Fibroblast of villous mesenchyme (primary cell): Measurements from ENCODE around the gene CELF5. TPM values are rescaled to one million over a fixed set of nuclear protein-coding genes. Genes with fewer than 3 reads are reported as not detected.
"Not testable (repeated sequence)": the region's sequence is repeated elsewhere in the genome, so short reads cannot be mapped to it uniquely, and the experiment has no call there.

ENCODE experiments used
- DNase-seq: peaks from one replicate; pipeline ENCODE4 v3.0.0-alpha.2; 2010; ENCODE audit warnings: low read depth
- H3K4me3 ChIP-seq: 2 replicates; pipeline ENCODE4 v1.5.1; 2011; ENCODE audit warnings: low read depth, mild to moderate bottlenecking, low read length
- total RNA-seq: library from RNA; depleted of rRNA; stranded (reverse); fragments of >200 nt; gene quantifications from 2 replicates; pipeline ENCODE4 v1.2.3, GENCODE V29; 2012
- TF ChIP-seq, protein P1 (sequence below): IDR thresholded peaks from 2 replicates; pipeline ENCODE4 v1.5.1; 2012; ENCODE audit warnings: low read depth, mild to moderate bottlenecking, low read length; ENCODE audit not compliant: insufficient read depth

The CELF5 gene
- total RNA-seq, 1 donor = under 0.01 TPM

DNA sequence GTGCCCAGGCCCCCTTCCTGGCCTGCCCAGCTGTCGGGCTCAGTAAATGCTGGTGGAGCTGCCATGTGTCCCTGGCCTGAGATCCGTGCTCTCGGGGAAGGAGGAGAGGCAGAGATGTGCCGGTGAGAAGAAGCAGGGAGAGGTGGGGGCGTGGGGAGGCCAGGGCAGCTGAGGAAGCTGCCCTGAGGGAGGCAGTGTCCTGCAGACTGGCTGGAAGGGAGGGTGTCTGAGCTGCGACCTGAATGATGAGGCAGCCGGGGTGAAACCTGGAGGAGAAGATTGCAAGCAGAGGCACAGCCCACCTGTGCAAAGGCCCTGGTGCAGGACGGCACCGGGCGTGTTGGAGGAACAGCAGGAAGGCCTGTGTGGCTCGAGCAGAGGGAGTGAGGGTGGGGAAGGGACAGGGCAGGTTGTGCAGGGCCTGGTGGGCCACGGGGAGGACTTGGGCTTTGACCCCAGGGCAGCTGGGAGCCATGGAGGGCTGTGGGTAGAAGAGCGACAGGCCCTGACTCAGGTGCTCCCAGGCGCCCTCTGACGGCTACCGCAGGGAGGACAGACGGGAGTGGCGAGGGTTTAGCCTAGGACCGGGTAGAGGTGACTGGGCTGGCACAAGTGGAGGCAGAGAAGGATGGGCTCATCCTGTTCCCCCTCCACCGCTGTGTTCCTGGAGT lies 14.0 kb upstream of the CELF5 start:
- H3K4me3 ChIP-seq = no peak overlapping the region
- peak; percentile 13 for DNase-seq
- TF ChIP-seq, protein P1, sequence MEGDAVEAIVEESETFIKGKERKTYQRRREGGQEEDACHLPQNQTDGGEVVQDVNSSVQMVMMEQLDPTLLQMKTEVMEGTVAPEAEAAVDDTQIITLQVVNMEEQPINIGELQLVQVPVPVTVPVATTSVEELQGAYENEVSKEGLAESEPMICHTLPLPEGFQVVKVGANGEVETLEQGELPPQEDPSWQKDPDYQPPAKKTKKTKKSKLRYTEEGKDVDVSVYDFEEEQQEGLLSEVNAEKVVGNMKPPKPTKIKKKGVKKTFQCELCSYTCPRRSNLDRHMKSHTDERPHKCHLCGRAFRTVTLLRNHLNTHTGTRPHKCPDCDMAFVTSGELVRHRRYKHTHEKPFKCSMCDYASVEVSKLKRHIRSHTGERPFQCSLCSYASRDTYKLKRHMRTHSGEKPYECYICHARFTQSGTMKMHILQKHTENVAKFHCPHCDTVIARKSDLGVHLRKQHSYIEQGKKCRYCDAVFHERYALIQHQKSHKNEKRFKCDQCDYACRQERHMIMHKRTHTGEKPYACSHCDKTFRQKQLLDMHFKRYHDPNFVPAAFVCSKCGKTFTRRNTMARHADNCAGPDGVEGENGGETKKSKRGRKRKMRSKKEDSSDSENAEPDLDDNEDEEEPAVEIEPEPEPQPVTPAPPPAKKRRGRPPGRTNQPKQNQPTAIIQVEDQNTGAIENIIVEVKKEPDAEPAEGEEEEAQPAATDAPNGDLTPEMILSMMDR = peak; percentile 68

DNA sequence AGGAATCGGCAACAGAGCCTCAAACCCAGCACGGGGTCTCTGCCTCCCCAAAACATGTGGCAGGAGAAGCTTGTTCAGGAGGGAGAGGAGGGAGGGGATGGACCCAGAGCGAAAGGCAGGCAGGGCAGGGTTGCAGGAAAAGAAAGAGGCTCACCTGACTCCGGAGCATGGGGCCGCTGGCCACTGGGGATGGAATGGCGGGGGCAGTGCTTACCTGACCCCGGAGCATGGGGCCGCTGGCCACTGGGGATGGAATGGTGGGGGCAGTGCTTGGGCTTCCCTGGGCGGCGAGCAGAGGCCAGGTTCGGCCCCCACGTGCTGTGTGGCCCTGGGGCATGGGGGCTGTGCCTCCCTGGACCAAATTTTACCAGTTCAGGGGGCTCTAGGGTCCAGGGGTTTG lies 13.3 kb upstream of the CELF5 start:
- H3K4me3 ChIP-seq = no peak overlapping the region
- DNase-seq = no peak
- TF ChIP-seq, protein P1 = no peak

DNA sequence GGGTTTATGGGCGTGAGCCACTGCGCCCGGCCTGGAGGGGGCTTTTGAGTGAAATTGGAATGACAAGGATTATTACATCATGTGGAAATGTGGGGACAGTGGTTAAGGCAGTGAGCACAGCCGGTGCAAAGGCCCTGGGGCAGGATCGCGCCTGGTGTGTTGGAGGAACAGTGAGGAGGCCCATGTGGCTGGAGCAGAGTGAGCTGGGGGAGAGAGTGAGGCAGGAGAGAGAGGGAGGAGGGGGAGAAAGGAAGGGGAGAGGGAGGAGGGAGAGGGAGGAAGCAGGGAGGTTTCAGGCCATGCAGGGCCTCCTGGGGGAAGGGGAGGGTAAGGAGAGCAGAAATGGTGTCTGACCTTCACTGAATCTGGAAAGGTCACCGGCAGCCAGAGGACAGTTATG lies 11.3 kb upstream of the CELF5 start:
- H3K4me3 ChIP-seq = no peak overlapping the region
- DNase-seq = no peak
- TF ChIP-seq, protein P1 = no peak

DNA sequence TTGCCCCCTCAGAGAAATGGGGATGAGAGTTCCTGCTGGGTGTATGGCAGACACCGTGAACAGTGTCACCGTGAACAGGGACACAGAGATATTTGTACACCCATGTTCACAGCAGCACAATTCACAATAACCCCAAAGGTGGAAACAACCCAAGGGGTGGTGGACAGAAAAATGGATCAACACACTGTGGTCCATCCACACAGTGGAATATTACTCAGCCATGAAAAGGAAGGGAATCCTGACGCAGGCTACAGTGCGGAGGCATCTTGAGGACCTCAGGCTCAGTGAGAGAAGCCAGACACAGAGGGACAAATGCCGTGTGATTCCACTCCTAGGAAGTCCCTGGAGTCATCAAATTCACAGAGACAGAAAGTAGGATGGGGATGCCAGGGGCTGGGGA lies 7.6 kb upstream of the CELF5 start:
- H3K4me3 ChIP-seq = no peak overlapping the region
- DNase-seq = no peak
- TF ChIP-seq, protein P1 = no peak

DNA sequence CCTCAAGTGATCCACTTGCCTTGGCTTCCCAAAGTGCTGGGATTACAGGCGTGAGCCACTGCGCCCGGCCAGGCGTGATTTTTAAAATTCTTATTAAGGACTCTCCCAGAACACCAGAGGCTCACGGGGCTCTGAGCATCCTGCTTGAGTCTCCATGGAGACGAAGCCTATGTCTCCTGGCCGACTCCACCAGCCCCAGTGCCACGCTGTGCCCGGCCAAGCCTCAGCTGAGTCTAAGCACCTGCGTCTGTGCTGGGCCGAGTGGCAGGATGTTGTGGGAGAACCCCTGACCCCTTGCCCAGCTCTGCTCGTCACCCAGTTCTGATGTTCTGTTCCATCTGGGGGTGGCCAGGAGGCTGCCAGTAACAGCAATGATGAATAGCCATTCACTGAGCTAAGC lies 3.9 kb upstream of the CELF5 start:
- TF ChIP-seq, protein P1 = no peak
- DNase-seq = no peak
- no peak overlapping the region for H3K4me3 ChIP-seq

DNA sequence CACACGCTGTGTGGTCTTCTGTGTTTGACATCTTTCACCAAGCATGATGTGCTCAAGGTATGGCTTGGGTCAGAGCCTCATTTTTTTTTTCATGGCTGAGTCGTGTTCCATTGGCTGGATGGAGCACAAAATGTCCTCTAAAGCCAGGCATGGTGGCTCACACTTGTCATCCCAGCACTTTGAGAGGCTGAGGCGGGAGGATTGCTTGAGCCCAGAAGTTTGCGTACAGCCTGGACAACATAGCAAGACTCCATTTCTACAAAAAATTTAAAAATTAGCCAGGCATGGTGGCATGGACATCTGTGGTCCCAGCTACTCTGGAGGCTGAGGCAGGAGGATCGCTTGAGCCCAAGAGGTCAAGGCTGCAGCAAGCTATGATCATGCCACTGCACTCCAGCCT lies 2.9 kb upstream of the CELF5 start:
- not testable (repeated sequence) for H3K4me3 ChIP-seq, DNase-seq

DNA sequence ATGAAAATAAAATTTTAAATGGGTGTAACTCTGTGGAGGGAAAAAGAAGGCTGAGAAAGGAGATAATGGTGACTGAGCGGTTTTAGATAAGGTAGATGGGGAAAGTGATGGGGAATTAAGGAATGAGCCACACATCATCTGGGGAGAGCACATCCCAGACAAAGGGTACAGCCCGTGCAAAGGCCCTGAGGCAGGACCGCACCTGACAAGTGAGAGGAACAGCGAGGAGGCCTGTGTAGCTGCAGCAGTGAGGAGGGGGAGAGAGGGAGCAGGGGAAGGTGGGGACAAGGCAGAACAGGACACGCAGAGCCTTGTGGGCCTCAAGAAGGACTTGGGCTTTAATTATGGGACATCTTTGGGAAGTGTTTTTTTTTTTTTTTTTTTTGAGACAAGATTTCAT lies 1.8 kb upstream of the CELF5 start:
- no peak for DNase-seq
- TF ChIP-seq, protein P1 = no peak
- no peak overlapping the region for H3K4me3 ChIP-seq

DNA sequence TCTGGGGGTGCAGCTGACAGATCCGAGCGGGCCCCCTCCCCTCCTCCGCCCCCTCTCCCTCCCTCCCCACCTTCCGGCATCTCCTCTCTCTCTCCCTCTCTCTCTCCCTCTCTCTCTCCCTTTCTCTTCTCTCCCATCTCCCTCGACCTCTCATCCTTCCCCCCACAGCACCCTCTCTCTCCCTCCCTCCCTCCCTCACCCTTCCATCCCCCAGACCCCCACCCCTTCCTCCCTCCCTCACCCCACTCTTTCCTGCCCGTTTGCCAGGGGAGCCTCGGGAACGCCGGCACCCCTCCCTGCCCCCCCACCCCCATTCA lies 666 bp downstream of the CELF5 start:
- no peak overlapping the region for H3K4me3 ChIP-seq
- DNase-seq = no peak
- TF ChIP-seq, protein P1 = no peak
